NCI-H82 treated with DMSO at 0.1 percent for 48 hours (cell line): ENCODE measurements around the gene DUSP10.

Source experiments
- DNase-seq: peaks from one replicate; lab custom pipeline; 2025; ENCODE audit not compliant: unreplicated experiment; lab: John Stamatoyannopoulos, UW

DUSP10 gene

DNA sequence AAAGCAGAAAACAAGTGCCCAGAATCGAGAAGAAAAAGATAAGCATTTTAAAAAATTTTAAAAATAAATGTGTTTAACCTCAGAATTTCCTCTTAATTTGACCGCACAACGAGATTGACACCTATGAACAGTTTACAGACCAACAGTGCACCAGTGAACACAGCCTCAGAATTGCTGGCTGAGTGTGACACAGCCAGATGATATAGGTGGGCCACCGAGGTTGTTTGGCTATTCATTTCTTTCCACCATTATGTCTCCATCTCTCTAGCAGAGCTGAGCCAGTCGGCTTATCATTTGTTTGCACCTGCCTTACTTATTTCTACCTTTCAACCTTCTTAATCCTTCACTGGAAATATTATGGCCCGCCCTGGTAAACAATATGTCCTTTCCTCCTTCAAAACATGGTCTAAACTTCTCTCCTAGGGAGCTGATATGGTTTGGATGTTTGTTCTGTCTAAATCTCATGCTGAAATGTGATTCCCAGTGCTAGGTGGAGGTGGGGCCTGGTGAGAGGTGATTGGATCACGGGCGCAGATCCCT lies 86.1 kb downstream of the DUSP10 start:
- no peak for DNase-seq
